Thoracic aorta (tissue), 2 donors: ENCODE measurements around the gene TMC7. TPM values are rescaled to one million over a fixed set of nuclear protein-coding genes. Genes with fewer than 3 reads are reported as not detected.

ENCODE experiments used
- ATAC-seq: fragments of 150-250 bp; one replicate; pipeline ENCODE4 v1.8.0; 2017; ENCODE audit warnings: low read depth; ENCODE audit not compliant: insufficient number of reproducible peaks, low FRiP score
- DNase-seq: peaks from one replicate; pipeline ENCODE4 v3.0.0-alpha.2; 2020; ENCODE audit warnings: low spot score
- H3K27ac ChIP-seq, 2 donors: fragments of 200-600 bp; sonication (generic); 1 replicate in 1 of 2; 2 replicates in 1 of 2; pipeline ENCODE4 v1.5.1; 2016; ENCODE audit warnings: mild to moderate bottlenecking in 2 of 2, moderate library complexity in 2 of 2
- H3K27me3 ChIP-seq: fragments of 200-600 bp; sonication (generic); replicated peaks from 2 replicates; pipeline ENCODE4 v1.6.0; 2016; ENCODE audit warnings: mild to moderate bottlenecking; ENCODE audit not compliant: insufficient read depth
- H3K36me3 ChIP-seq: fragments of 200-600 bp; sonication (generic); one replicate; pipeline ENCODE4 v1.5.1; 2016
- H3K4me1 ChIP-seq, 2 donors: fragments of 200-600 bp; sonication (generic); 1 replicate in 1 of 2; 2 replicates in 1 of 2; pipeline versions ENCODE4 v1.5.1 to v1.6.0; 2016; ENCODE audit warnings: low read depth in 2 of 2, mild to moderate bottlenecking in 1 of 2; ENCODE audit not compliant: control insufficient read depth in 1 of 2
- H3K4me3 ChIP-seq: fragments of 200-600 bp; sonication (generic); 2 replicates; pipeline ENCODE4 v1.5.1; 2016; ENCODE audit warnings: mild to moderate bottlenecking
- H3K9me3 ChIP-seq: fragments of 200-600 bp; sonication (generic); 2 replicates; pipeline ENCODE4 v1.5.1; 2016
- CTCF ChIP-seq: fragments of 200-600 bp; sonication (generic); IDR thresholded peaks from one replicate; pipeline ENCODE4 v1.5.1; 2019; ENCODE audit warnings: antibody characterized with exemption
- total RNA-seq, 2 donors: library from RNA; depleted of rRNA; stranded (reverse); fragments of >200 nt; gene quantifications; one replicate each; pipeline versions ENCODE4 v1.1.0 to v1.2.3, GENCODE V29; 2016

The TMC7 gene
- total RNA-seq, 2 donors from 2014 or later: 0.49 to 0.81 TPM

- no peak overlapping the region for H3K4me3 ChIP-seq
- DNase-seq (no peak), ATAC-seq (no peak)
- H3K27ac ChIP-seq: no peak overlapping the region
- no peaks in the 10 kb centered on the region for H3K27me3 ChIP-seq
- H3K4me1 ChIP-seq: peaks cover 17 to 31% of the 10 kb centered on the region in 2 donors
- TF ChIP-seq CTCF: no peak
- H3K36me3 ChIP-seq: peaks cover 8% of the 10 kb centered on the region
- H3K9me3 ChIP-seq: no peaks in the 10 kb centered on the region
Measured at GRCh38 chr16:19112099-19112407, 128.3 kb downstream of the TMC7 start.

Other genes with a start within 250 kb of the TMC7 start
- gene RPS15A, start 193.6 kb upstream of the TMC7 start, total RNA-seq: 100 to 1,000 TPM; 829 to 900 TPM
- 100 to 1,000 TPM; 105 to 128 TPM for gene ARL6IP1, start 182.4 kb upstream of the TMC7 start, total RNA-seq
- gene SMG1, start 57.5 kb upstream of the TMC7 start, total RNA-seq: 100 to 1,000 TPM in 1 of 2 donors, 10 to 100 TPM in 1; 69.2 to 142 TPM
- 10 to 100 TPM; 15.4 to 18.3 TPM for gene COQ7, start 83.7 kb downstream of the TMC7 start, total RNA-seq
- 100 to 1,000 TPM; 113 to 118 TPM for gene ITPRIPL2, start 130.0 kb downstream of the TMC7 start, total RNA-seq
- gene SYT17, start 184.3 kb downstream of the TMC7 start, total RNA-seq: 1 to 10 TPM; 1.8 to 1.9 TPM